ENCODE data around the gene STARD10. TPM values are rescaled to one million over a fixed set of nuclear protein-coding genes. Genes with fewer than 3 reads are reported as not detected.

Gene STARD10
- total and polyA plus RNA-seq, 11 donors: 35.2 to 237 (median 55.2) TPM

DNA sequence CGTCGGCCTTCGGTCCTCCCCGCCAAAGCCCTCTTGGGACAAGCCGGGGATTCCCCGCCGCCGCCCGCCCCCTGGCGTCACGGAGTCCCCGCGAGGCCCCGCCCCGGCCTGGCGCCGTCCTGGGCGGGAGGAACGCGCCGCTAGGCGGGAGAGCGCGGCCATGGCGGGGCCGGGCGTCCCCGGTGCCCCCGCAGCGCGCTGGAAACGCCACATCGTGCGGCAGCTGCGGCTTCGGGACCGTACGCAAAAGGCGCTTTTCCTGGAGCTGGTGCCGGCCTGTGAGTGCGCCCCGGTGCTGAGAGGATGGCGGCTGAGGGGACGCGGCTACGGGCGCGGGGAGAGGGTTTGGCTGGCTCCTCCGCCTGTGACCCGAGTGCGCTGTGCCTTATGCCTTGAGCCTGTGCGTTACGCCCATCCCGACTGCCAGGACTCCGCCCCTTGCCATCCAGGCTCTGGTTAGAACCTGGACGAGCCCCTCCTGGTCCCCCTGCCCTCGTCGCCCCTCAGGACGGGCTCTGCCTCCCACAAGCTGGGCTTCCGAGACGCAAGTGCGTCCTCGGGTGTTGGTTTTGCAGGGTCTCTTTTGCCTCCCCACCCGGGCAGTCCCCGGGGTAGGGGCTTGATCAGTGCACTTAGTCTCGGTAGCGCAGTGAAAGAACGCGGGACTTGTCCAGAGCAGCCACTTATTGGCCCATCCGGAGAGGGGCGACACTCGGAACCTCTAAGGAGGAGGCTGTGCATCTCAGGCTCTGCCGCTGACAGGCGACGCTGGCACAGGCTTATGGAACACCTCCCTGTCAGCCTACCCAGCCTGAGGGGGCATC, 20.7 kb upstream of the STARD10 start, which contains the start of gene ATG16L2:
Gene ATG16L2 (plus strand): TSS at position 126 of the 824 bp plus-strand sequence. CDS start 35 bp downstream, at position 161.
- TF ChIP-seq, protein P1, sequence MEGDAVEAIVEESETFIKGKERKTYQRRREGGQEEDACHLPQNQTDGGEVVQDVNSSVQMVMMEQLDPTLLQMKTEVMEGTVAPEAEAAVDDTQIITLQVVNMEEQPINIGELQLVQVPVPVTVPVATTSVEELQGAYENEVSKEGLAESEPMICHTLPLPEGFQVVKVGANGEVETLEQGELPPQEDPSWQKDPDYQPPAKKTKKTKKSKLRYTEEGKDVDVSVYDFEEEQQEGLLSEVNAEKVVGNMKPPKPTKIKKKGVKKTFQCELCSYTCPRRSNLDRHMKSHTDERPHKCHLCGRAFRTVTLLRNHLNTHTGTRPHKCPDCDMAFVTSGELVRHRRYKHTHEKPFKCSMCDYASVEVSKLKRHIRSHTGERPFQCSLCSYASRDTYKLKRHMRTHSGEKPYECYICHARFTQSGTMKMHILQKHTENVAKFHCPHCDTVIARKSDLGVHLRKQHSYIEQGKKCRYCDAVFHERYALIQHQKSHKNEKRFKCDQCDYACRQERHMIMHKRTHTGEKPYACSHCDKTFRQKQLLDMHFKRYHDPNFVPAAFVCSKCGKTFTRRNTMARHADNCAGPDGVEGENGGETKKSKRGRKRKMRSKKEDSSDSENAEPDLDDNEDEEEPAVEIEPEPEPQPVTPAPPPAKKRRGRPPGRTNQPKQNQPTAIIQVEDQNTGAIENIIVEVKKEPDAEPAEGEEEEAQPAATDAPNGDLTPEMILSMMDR (IDR thresholded peaks at IDR 0.05): peak in 10 of 12 donors; percentile 17 to 60 (median 36)
- peak in 1 of 2 donors; percentile 81 for TF ChIP-seq POLR2A (IDR thresholded peaks at IDR 0.05)
- H3K4me1 ChIP-seq: peaks cover 0 to 58% (median 33%) of the 10 kb centered on the region in 12 donors
- peak; percentile 88 to 93 (median 90) for DNase-seq
- peak within 1 kb of the TSS; percentile 90 to 100 (median 96) for H3K27ac ChIP-seq
- ATAC-seq: peak; percentile 80 to 94 (median 92)
- H3K27me3 ChIP-seq: no peaks in the 10 kb centered on the region
- H3K4me3 ChIP-seq: peak within 1 kb of the TSS; percentile 67 to 99 (median 78)
- intact Hi-C loops (cut with DNase I): loop anchor here in 2 of 10 donors (2.0 to 5.0 kb wide), 2 partner anchors 90 to 92 kb away; no protein-coding TSS in a partner anchor
- H3K36me3 ChIP-seq: peaks cover 0 to 40% (median 19%) of the 10 kb centered on the region in 9 donors
- WGBS, 4 donors: 0 to 1% (median 0%) methylated on average over 7 to 75 of the region's 75 CpGs
- H3K9me3 ChIP-seq: no peaks in the 10 kb centered on the region

DNA sequence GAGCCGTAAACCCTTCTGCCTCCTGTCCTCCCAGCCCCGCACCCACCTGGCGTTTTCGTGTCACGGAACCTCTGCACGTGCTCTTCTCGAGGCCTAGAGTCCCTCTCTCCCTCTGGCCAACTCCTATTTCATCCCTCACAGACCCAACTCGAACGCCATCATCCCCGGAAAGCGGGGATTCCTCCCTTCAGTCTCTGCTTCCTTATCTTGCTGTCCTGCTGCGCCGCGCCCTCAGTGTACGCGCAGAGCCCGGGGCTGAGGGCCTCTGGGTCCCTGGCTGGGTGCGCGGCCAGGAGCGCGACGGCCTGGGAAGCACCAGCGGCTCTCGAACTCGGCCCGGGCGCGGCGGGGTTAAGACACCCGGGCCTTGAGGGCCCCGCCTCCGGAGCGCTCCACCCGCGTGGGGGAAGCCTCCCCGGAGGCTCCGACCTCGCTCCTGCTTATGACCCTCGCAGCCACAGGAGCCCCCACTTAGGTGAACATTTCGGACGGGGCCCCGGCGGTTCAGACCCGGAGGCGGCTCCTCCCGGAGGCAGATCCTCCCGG, 20.0 kb upstream of the STARD10 start:
- intact Hi-C loops (cut with DNase I): loop anchor here in 2 of 10 donors (2.0 to 5.0 kb wide), 2 partner anchors 89 to 92 kb away; no protein-coding TSS in a partner anchor
- 0 to 1% (median 0%) methylated on average over 24 to 47 of the region's 47 CpGs for WGBS, 4 donors
- H3K4me1 ChIP-seq: peaks cover 0 to 65% (median 33%) of the 10 kb centered on the region in 12 donors

DNA sequence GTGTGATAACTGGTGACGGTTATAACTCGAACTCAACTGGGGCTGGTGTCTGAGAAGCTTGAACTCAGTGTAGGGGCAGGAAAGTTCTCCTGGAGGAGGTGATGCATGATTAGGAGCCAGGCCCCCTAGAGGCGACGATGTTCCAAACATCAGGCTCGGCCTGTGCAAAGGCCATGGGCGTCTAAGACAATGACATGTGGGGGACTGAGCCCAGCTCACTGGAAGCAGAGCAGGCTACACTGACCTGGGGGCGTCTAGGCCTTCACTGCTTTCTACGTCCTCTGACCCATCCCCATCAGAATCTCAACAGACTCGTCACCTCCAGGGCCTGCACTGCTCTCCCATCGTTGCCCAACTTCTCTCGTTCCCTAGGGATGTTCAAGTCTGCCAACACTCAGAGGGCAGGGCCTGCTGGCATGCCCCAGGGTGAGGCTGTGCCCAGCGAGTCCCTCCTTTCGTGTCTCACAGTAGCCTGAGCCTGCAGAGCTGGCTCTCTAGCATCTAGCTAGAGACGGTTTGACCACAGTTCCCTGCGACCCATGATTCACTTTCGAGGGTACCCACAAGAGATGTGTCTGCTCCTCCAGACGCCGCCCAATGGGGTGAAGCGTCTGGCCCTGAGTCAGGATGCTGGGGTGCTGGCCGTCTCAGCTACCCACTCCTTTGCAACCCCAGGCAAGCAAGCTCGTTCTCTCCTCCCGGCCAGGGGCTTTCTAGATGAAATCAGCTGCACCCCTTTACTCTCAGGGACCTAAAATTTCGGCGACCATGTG, 19.3 kb upstream of the STARD10 start:
- H3K4me1 ChIP-seq: peaks cover 0 to 72% (median 33%) of the 10 kb centered on the region in 12 donors

More for the DNA sequence above, 20.0 kb upstream of the STARD10 start:
- Histone ChIP-seq H3K9me3 (no peaks in the 10 kb centered on the region), H3K4me3 (peak overlapping the region; percentile 67 to 99 (median 78)), H3K36me3 (peaks cover 0 to 40% (median 16%) of the 10 kb centered on the region in 9 donors), H3K27me3 (no peaks in the 10 kb centered on the region), H3K27ac (peak overlapping the region; percentile 90 to 100 (median 96))
- TF ChIP-seq, protein P1 (IDR thresholded peaks at IDR 0.05): no peak
- TF ChIP-seq POLR2A (IDR thresholded peaks at IDR 0.05): no peak
- ATAC-seq (peak; percentile 78 to 89 (median 88)), DNase-seq (peak; percentile 85 to 92 (median 86))

More for the DNA sequence above, 19.3 kb upstream of the STARD10 start:
- TF ChIP-seq POLR2A (IDR thresholded peaks at IDR 0.05): no peak
- TF ChIP-seq, protein P1 (IDR thresholded peaks at IDR 0.05): peak; percentile 31 to 60 (median 52)
- Histone ChIP-seq H3K4me3 (peak overlapping the region; percentile 67 to 99 (median 78)), H3K27me3 (no peaks in the 10 kb centered on the region), H3K36me3 (peaks cover 0 to 40% (median 9%) of the 10 kb centered on the region in 9 donors), H3K27ac (peak overlapping the region in 11 of 12 donors; percentile 90 to 100 (median 96)), H3K9me3 (no peaks in the 10 kb centered on the region)
- ATAC-seq (peak in 3 of 4 donors; percentile 13 to 35 (median 29)), DNase-seq (peak in 2 of 5 donors; percentile 70 to 71)
- intact Hi-C loops (cut with DNase I): loop anchor here in 1 of 10 donors (5.0 kb wide), 1 partner anchor 91 kb away; no protein-coding TSS in a partner anchor
- WGBS, 4 donors: 14 to 21% (median 18%) methylated on average over 17 to 24 of the region's 24 CpGs

Measured in heart left ventricle (tissue), 16 donors.